Astrocyte (in vitro differentiated cells and primary cell): ENCODE data around the gene SOHLH2. TPM values are rescaled to one million over a fixed set of nuclear protein-coding genes. Genes with fewer than 3 reads are reported as not detected.

Experiments
- DNase-seq: peaks from one replicate; pipeline ENCODE4 v3.0.0-alpha.2; 2010; ENCODE audit warnings: low read depth
- FAIRE-seq: peaks from 2 replicates; lab custom pipeline; 2011; peaks lifted over from hg19 to GRCh38; lab: Jason Lieb, UNC
- H2AFZ ChIP-seq: 2 replicates; pipeline ENCODE4 v1.6.0; 2012; ENCODE audit warnings: low read depth, low read length, inconsistent platforms
- H3K27ac ChIP-seq: 2 replicates; pipeline ENCODE4 v1.5.1; 2011; ENCODE audit warnings: low read depth, low read length, inconsistent platforms
- H3K27me3 ChIP-seq: 2 replicates; pipeline ENCODE4 v1.6.0; 2011; ENCODE audit warnings: low read length, inconsistent platforms; ENCODE audit not compliant: insufficient read depth
- H3K36me3 ChIP-seq: 2 replicates; pipeline ENCODE4 v1.5.1; 2011; ENCODE audit warnings: low read length, inconsistent platforms; ENCODE audit not compliant: insufficient read depth
- H3K4me1 ChIP-seq: 2 replicates; pipeline ENCODE4 v1.5.1; 2011; ENCODE audit warnings: low read length, inconsistent platforms; ENCODE audit not compliant: insufficient read depth
- H3K4me2 ChIP-seq: 2 replicates; pipeline ENCODE4 v1.6.0; 2012; ENCODE audit warnings: low read length, inconsistent platforms
- H3K4me3 ChIP-seq: 2 replicates; pipeline ENCODE4 v1.5.1; 2011; ENCODE audit warnings: low read depth, mild to moderate bottlenecking, low read length, inconsistent platforms; ENCODE audit not compliant: insufficient read depth
- H3K79me2 ChIP-seq: 2 replicates; pipeline ENCODE4 v1.6.0; 2012; ENCODE audit warnings: mild to moderate bottlenecking, low read length, inconsistent platforms; ENCODE audit not compliant: insufficient read depth
- H3K9ac ChIP-seq: 2 replicates; pipeline ENCODE4 v1.6.0; 2012; ENCODE audit warnings: mild to moderate bottlenecking, low read length, inconsistent platforms
- H3K9me3 ChIP-seq: 2 replicates; pipeline ENCODE4 v1.5.1; 2012; ENCODE audit warnings: low read depth, mild to moderate bottlenecking, low read length, inconsistent platforms; ENCODE audit not compliant: insufficient read depth
- H4K20me1 ChIP-seq: 2 replicates; pipeline ENCODE4 v1.6.0; 2012; ENCODE audit warnings: low read length, inconsistent platforms; ENCODE audit not compliant: insufficient read depth
- H3K27ac Mint-ChIP-seq: one replicate; pipeline ENCODE4 v1.8.0; 2021; ENCODE audit warnings: mild to moderate bottlenecking, mixed read lengths; ENCODE audit not compliant: unreplicated experiment
- H3K27me3 Mint-ChIP-seq: one replicate; pipeline ENCODE4 v1.8.0; 2021; ENCODE audit warnings: low read depth, mixed read lengths; ENCODE audit not compliant: unreplicated experiment
- H3K36me3 Mint-ChIP-seq: one replicate; pipeline ENCODE4 v1.8.0; 2021; ENCODE audit warnings: low read depth, mixed read lengths; ENCODE audit not compliant: unreplicated experiment
- H3K4me1 Mint-ChIP-seq: one replicate; pipeline ENCODE4 v1.8.0; 2021; ENCODE audit warnings: low read depth, mixed read lengths; ENCODE audit not compliant: unreplicated experiment
- H3K4me3 Mint-ChIP-seq: one replicate; pipeline ENCODE4 v1.8.0; 2021; ENCODE audit warnings: mild to moderate bottlenecking, moderate library complexity, mixed read lengths; ENCODE audit not compliant: unreplicated experiment
- H3K9me3 Mint-ChIP-seq: one replicate; pipeline ENCODE4 v1.8.0; 2021; ENCODE audit warnings: mild to moderate bottlenecking, mixed read lengths; ENCODE audit not compliant: unreplicated experiment
- CTCF ChIP-seq: IDR thresholded peaks from 2 replicates; pipeline ENCODE4 v1.5.1; 2011; ENCODE audit warnings: low read depth, mild to moderate bottlenecking, inconsistent platforms, low read length, moderate library complexity; ENCODE audit not compliant: insufficient read depth
- EZH2 ChIP-seq: IDR thresholded peaks from 2 replicates; pipeline ENCODE4 v1.6.1; 2012; ENCODE audit warnings: mild to moderate bottlenecking, low read length, inconsistent platforms; ENCODE audit not compliant: insufficient read depth
- total RNA-seq: library from RNA; stranded (reverse); gene quantifications from 2 replicates; pipeline ENCODE4 v1.2.1, GENCODE V29; 2021

The SOHLH2 gene
- total RNA-seq, 1 donor from 2014 or later = not detected

- H3K4me3 ChIP-seq = no peak overlapping the region
- H3K27me3 ChIP-seq = no peaks in the 10 kb centered on the region
- Mint-ChIP-seq H3K27ac (no peak overlapping the region), H3K4me1 (peaks cover 9% of the 10 kb centered on the region), H3K36me3 (no peaks in the 10 kb centered on the region), H3K9me3 (no peaks in the 10 kb centered on the region), H3K4me3 (no peak overlapping the region), H3K27me3 (no peaks in the 10 kb centered on the region)
- FAIRE-seq = no peak
- H3K27ac ChIP-seq = no peak overlapping the region
- H3K4me2 ChIP-seq = no peak overlapping the region
- no peaks in the 10 kb centered on the region for H4K20me1 ChIP-seq
- H3K79me2 ChIP-seq = no peaks in the 10 kb centered on the region
- no peak for TF ChIP-seq EZH2
- no peak for TF ChIP-seq CTCF
- peaks cover 7% of the 10 kb centered on the region for H3K4me1 ChIP-seq
- H2AFZ ChIP-seq = no peak overlapping the region
- no peaks in the 10 kb centered on the region for H3K9me3 ChIP-seq
- no peak overlapping the region for H3K9ac ChIP-seq
- H3K36me3 ChIP-seq = no peaks in the 10 kb centered on the region
- no peak for DNase-seq
These were observed 22.2 kb downstream of the SOHLH2 start for GRCh38 chr13:36192166-36192565.

- H3K36me3 ChIP-seq = no peaks in the 10 kb centered on the region
- H3K27me3 ChIP-seq = no peaks in the 10 kb centered on the region
- DNase-seq = peak; percentile 34
- H3K4me2 ChIP-seq = no peak overlapping the region
- H3K36me3 Mint-ChIP-seq = no peaks in the 10 kb centered on the region
- peaks cover 9% of the 10 kb centered on the region for H3K4me1 Mint-ChIP-seq
- H3K4me1 ChIP-seq = peaks cover 7% of the 10 kb centered on the region
- H3K27me3 Mint-ChIP-seq = no peaks in the 10 kb centered on the region
- H3K4me3 Mint-ChIP-seq = no peak overlapping the region
- no peaks in the 10 kb centered on the region for H3K9me3 Mint-ChIP-seq
- no peaks in the 10 kb centered on the region for H3K79me2 ChIP-seq
- FAIRE-seq = no peak
- no peak overlapping the region for H3K27ac ChIP-seq
- no peak overlapping the region for H2AFZ ChIP-seq
- H4K20me1 ChIP-seq = no peaks in the 10 kb centered on the region
- H3K9ac ChIP-seq = no peak overlapping the region
- H3K4me3 ChIP-seq = no peak overlapping the region
- no peaks in the 10 kb centered on the region for H3K9me3 ChIP-seq
- TF ChIP-seq CTCF (no peak), EZH2 (no peak)
- H3K27ac Mint-ChIP-seq = no peak overlapping the region
These were observed 23.6 kb downstream of the SOHLH2 start for GRCh38 chr13:36190771-36191170.

GRCh38 chr13:36188441-36188840 is 25.9 kb downstream of the SOHLH2 start:
- no peak overlapping the region for H3K4me3 ChIP-seq
- H3K9me3 ChIP-seq = no peaks in the 10 kb centered on the region
- Mint-ChIP-seq H3K27ac (no peak overlapping the region), H3K36me3 (no peaks in the 10 kb centered on the region), H3K27me3 (no peaks in the 10 kb centered on the region), H3K9me3 (no peaks in the 10 kb centered on the region), H3K4me3 (no peak overlapping the region), H3K4me1 (peaks cover 8% of the 10 kb centered on the region)
- H3K4me1 ChIP-seq = peaks cover 3% of the 10 kb centered on the region
- DNase-seq (no peak), FAIRE-seq (no peak)
- H4K20me1 ChIP-seq = no peaks in the 10 kb centered on the region
- no peak overlapping the region for H3K27ac ChIP-seq
- no peaks in the 10 kb centered on the region for H3K36me3 ChIP-seq
- H2AFZ ChIP-seq = no peak overlapping the region
- no peak overlapping the region for H3K9ac ChIP-seq
- H3K4me2 ChIP-seq = no peak overlapping the region
- no peaks in the 10 kb centered on the region for H3K27me3 ChIP-seq
- TF ChIP-seq CTCF (no peak), EZH2 (no peak)
- no peaks in the 10 kb centered on the region for H3K79me2 ChIP-seq
